ENCODE results near the gene ALDOA. TPM values are rescaled to one million over a fixed set of nuclear protein-coding genes. Genes with fewer than 3 reads are reported as not detected.
"Not testable (repeated sequence)": the region's sequence is repeated elsewhere in the genome, so short reads cannot be mapped to it uniquely, and the experiment has no call there.

The ALDOA gene
- total RNA-seq, 2 donors from 2014 or later = 1,322 to 2,822 TPM

DNA sequence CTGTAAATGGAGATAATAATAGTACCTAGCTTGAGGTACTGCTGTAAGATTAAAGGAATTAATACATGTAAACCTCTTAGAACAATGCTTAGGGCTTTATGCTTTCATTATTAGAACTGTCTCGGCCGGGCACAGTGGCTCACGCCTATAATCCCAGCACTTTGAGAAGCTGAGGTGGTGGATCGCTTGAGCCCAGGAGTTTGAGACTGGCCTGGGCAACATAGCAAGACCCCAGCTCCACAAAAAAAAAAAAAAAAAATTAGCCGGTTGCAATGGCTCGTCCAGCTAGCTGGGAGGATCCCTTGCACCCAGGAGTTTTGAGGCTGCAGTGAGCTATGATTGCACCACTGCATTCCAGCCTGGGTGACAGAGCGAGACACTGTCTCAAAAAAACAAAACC is 49.3 kb downstream of the ALDOA start:
- ATAC-seq; H3K9me3 Mint-ChIP-seq; H3K36me3 Mint-ChIP-seq; DNase-seq (ENCODE audit: low spot score in 2 of 2): not testable (repeated sequence)
- H3K27ac Mint-ChIP-seq = peak overlapping the region in 1 of 2 donors; percentile 53

GRCh38 chr16:30115238-30115637 is 49.7 kb downstream of the ALDOA start:
- Mint-ChIP-seq H3K36me3 (no peaks in the 10 kb centered on the region), H3K9me3 (no peaks in the 10 kb centered on the region), H3K27ac (peak overlapping the region in 1 of 2 donors; percentile 53)
- DNase-seq (ENCODE audit: low spot score in 2 of 2) (no peak), ATAC-seq (no peak)

GRCh38 chr16:30116291-30117207 is 51.0 kb downstream of the ALDOA start:
- Mint-ChIP-seq H3K9me3 (no peaks in the 10 kb centered on the region), H3K36me3 (peaks cover 0 to 2% of the 10 kb centered on the region in 2 donors), H3K27ac (peak overlapping the region in 1 of 2 donors; percentile 22)
- ATAC-seq (no peak), DNase-seq (ENCODE audit: low spot score in 2 of 2) (no peak)

- DNase-seq (ENCODE audit: low spot score in 2 of 2) (no peak), ATAC-seq (no peak)
- Mint-ChIP-seq H3K9me3 (no peaks in the 10 kb centered on the region), H3K36me3 (peaks cover 0 to 7% of the 10 kb centered on the region in 2 donors), H3K27ac (no peak overlapping the region)
Measured at GRCh38 chr16:30117768-30118167, 52.2 kb downstream of the ALDOA start.

GRCh38 chr16:30119428-30119827 is 53.9 kb downstream of the ALDOA start:
- ATAC-seq (no peak), DNase-seq (ENCODE audit: low spot score in 2 of 2) (no peak)
- Mint-ChIP-seq H3K27ac (peak overlapping the region in 1 of 2 donors; percentile 38), H3K9me3 (no peaks in the 10 kb centered on the region), H3K36me3 (peaks cover 0 to 7% of the 10 kb centered on the region in 2 donors)

Other genes starting within 250 kb of the ALDOA start
- gene PAGR1, start 249.6 kb upstream of the ALDOA start, total RNA-seq = 10 to 100 TPM; 20.2 to 40.0 TPM
- gene MVP, start 245.3 kb upstream of the ALDOA start, total RNA-seq = 100 to 1,000 TPM in 1 of 2 donors, 10 to 100 TPM in 1; 77.6 to 168 TPM
- 10 to 100 TPM; 39.4 to 40.6 TPM for gene CDIPT, start 202.5 kb upstream of the ALDOA start, total RNA-seq
- gene SEZ6L2, start 166.2 kb upstream of the ALDOA start, total RNA-seq = 1 to 10 TPM in 1 of 2 donors, under 1 TPM in 1; 0.35 to 1.3 TPM
- 1 to 10 TPM; 1.4 to 3.8 TPM for gene ASPHD1, start 165.3 kb upstream of the ALDOA start, total RNA-seq
- 10 to 100 TPM; 37.1 to 55.5 TPM for gene KCTD13, start 139.5 kb upstream of the ALDOA start, total RNA-seq
- 10 to 100 TPM; 52.5 to 63.8 TPM for gene TMEM219, start 103.7 kb upstream of the ALDOA start, total RNA-seq
- gene TAOK2, start 91.9 kb upstream of the ALDOA start, total RNA-seq = 10 to 100 TPM; 29.6 to 52.7 TPM
- gene HIRIP3, start 70.1 kb upstream of the ALDOA start, total RNA-seq = 10 to 100 TPM; 30.1 to 38.7 TPM
- gene INO80E, start 69.5 kb upstream of the ALDOA start, total RNA-seq = 10 to 100 TPM; 85.3 to 90.7 TPM
- 1 to 10 TPM in 1 of 2 donors, under 1 TPM in 1; 0.80 to 2.0 TPM for gene DOC2A, start 54.7 kb upstream of the ALDOA start, total RNA-seq
- gene C16orf92, start 42.6 kb upstream of the ALDOA start, total RNA-seq = not detected
- 10 to 100 TPM in 1 of 2 donors, 1 to 10 TPM in 1; 3.4 to 14.1 TPM for gene TLCD3B, start 34.5 kb upstream of the ALDOA start, total RNA-seq
- 100 to 1,000 TPM; 130 to 136 TPM for gene PPP4C, start 10.2 kb downstream of the ALDOA start, total RNA-seq
- 1 to 10 TPM; 3.9 to 5.7 TPM for gene TBX6, start 26.2 kb downstream of the ALDOA start, total RNA-seq
- 100 to 1,000 TPM in 1 of 2 donors, 10 to 100 TPM in 1; 24.0 to 112 TPM for gene YPEL3, start 30.5 kb downstream of the ALDOA start, total RNA-seq
- gene GDPD3, start 47.8 kb downstream of the ALDOA start, total RNA-seq = 10 to 100 TPM; 16.7 to 25.8 TPM
- gene MAPK3, start 57.5 kb downstream of the ALDOA start, total RNA-seq = 100 to 1,000 TPM in 1 of 2 donors, 10 to 100 TPM in 1; 81.0 to 126 TPM
- 1,000 to 10,000 TPM in 1 of 2 donors, 100 to 1,000 TPM in 1; 672 to 1,124 TPM for gene CORO1A, start 117.8 kb downstream of the ALDOA start, total RNA-seq
- gene BOLA2B, start 127.9 kb downstream of the ALDOA start, total RNA-seq = 100 to 1,000 TPM; 158 to 173 TPM
- 10 to 100 TPM; 46.4 to 84.7 TPM for gene SLX1A, start 128.1 kb downstream of the ALDOA start, total RNA-seq
- 10 to 100 TPM; 18.0 to 31.9 TPM for gene SULT1A3, start 133.5 kb downstream of the ALDOA start, total RNA-seq
- 10 to 100 TPM; 16.4 to 23.5 TPM for gene NPIPB13, start 182.7 kb downstream of the ALDOA start, total RNA-seq

Measured in activated naive CD4-positive, alpha-beta T cell treated with anti-CD3 and anti-CD28 coated beads, Interleukin-2, amount 50 U/mL, for 72 hours (primary cell).